HepG2 (cell line): ENCODE data around the gene RAPGEF6. TPM values are rescaled to one million over a fixed set of nuclear protein-coding genes. Genes with fewer than 3 reads are reported as not detected.

Experiments
- ATAC-seq: fragments of 200-7000 bp; cut with Tn5 transposase; 3 replicates; pipeline ENCODE4 v1.9.1; 2020; ENCODE audit warnings: mild to moderate bottlenecking, moderate library complexity
- BruUV-seq: library from RNA; stranded (reverse); fragments of 400-500 nt; replicated peaks from 2 replicates; lab custom pipeline; 2021; lab: Mats Ljungman, UMichigan
- CTCF ChIA-PET: fragments of 300-600 bp; formaldehyde crosslinking; extraction: SDS; loops from one replicate; lab custom pipeline; 2021; ENCODE audit warnings: low total read pairs, inconsistent platforms, low intra/inter-chr PET ratio; lab: Yijun Ruan, JAX
- POLR2A ChIA-PET: fragments of 350-600 bp; sonication (Branson Sonifier 250); formaldehyde crosslinking; loops from one replicate; lab custom pipeline; 2020; ENCODE audit warnings: antibody characterized with exemption, inconsistent platforms; lab: Yijun Ruan, JAX
- DNase-seq: peaks from one replicate; pipeline ENCODE4 v3.0.0-alpha.2; 2015; ENCODE audit warnings: low spot score
- FAIRE-seq: peaks from 3 replicates; lab custom pipeline; 2011; peaks lifted over from hg19 to GRCh38; lab: Jason Lieb, UNC
- H2AFZ ChIP-seq: one replicate; pipeline ENCODE4 v1.6.1; 2011; ENCODE audit warnings: low read length, inconsistent platforms
- H3K27ac ChIP-seq: fragments of 300-600 bp; 3 replicates; pipeline ENCODE4 v1.8.0; 2011; ENCODE audit warnings: mixed run types, mild to moderate bottlenecking, mixed read lengths, low read length, inconsistent platforms; ENCODE audit not compliant: insufficient read depth; ENCODE audit errors: extremely low read length
- H3K27me3 ChIP-seq, 2 experiments: fragments of 200-600 bp in 1 of 2; 2 replicates in 1 of 2; 3 replicates in 1 of 2; pipeline versions ENCODE4 v1.6.0 to v1.8.0; 2011; ENCODE audit warnings: low read length in 2 of 2, mild to moderate bottlenecking in 2 of 2, moderate library complexity in 2 of 2, inconsistent platforms in 1 of 2; ENCODE audit not compliant: insufficient read depth in 2 of 2, control insufficient read depth in 1 of 2
- H3K36me3 ChIP-seq, 2 experiments: fragments of 200-600 bp in 1 of 2; replicated peaks in 1 of 2; 2 replicates in 1 of 2; 3 replicates in 1 of 2; pipeline versions ENCODE4 v1.5.1 to v1.8.0; 2011; ENCODE audit warnings: low read length in 2 of 2, inconsistent platforms in 1 of 2; ENCODE audit not compliant: insufficient read depth in 2 of 2, control insufficient read depth in 1 of 2
- H3K4me1 ChIP-seq: 2 replicates; pipeline ENCODE4 v1.5.1; 2012; ENCODE audit warnings: low read length, inconsistent platforms; ENCODE audit not compliant: insufficient read depth
- H3K4me2 ChIP-seq: 2 replicates; pipeline ENCODE4 v1.6.0; 2011; ENCODE audit warnings: low read depth, low read length, inconsistent platforms
- H3K4me3 ChIP-seq, 3 experiments: fragments of 200-600 bp in 1 of 3; sonication (generic), shearing (Covaris generic) in 1 of 3; replicated peaks in 1 of 3; 2 replicates each; pipeline ENCODE4 v1.5.1; 2011 to 2016; ENCODE audit warnings: low read length in 3 of 3, inconsistent platforms in 2 of 3, low read depth in 2 of 3, mild to moderate bottlenecking in 2 of 3, control low read depth in 1 of 3, mixed read lengths in 1 of 3; ENCODE audit not compliant: insufficient read depth in 1 of 3
- H3K79me2 ChIP-seq: one replicate; pipeline ENCODE4 v1.6.1; 2011; ENCODE audit warnings: low read length, inconsistent platforms; ENCODE audit not compliant: insufficient read depth
- H3K9ac ChIP-seq: 2 replicates; pipeline ENCODE4 v1.6.0; 2011; ENCODE audit warnings: mild to moderate bottlenecking, low read depth, low read length, inconsistent platforms; ENCODE audit not compliant: insufficient read depth
- H3K9me3 ChIP-seq: 2 replicates; pipeline ENCODE4 v1.5.1; 2012; ENCODE audit warnings: mild to moderate bottlenecking, low read length
- H4K20me1 ChIP-seq: 2 replicates; pipeline ENCODE4 v1.6.0; 2011; ENCODE audit warnings: inconsistent platforms, mild to moderate bottlenecking, low read length, moderate library complexity; ENCODE audit not compliant: insufficient read depth
- CAMTA2 ChIP-seq: sonication (generic); formaldehyde crosslinking; IDR thresholded peaks from 2 replicates; pipeline ENCODE4 v1.4.0; 2020; ENCODE audit warnings: mild to moderate bottlenecking, missing genetic modification reagents, borderline replicate concordance
- NPAS2 ChIP-seq: sonication (generic); formaldehyde crosslinking; IDR thresholded peaks from 2 replicates; pipeline ENCODE4 v1.8.0; 2022; ENCODE audit warnings: mild to moderate bottlenecking, missing genetic modification reagents, borderline replicate concordance
- POGZ ChIP-seq: sonication (generic); formaldehyde crosslinking; IDR thresholded peaks from 2 replicates; pipeline ENCODE4 v1.4.0; 2020; ENCODE audit warnings: mild to moderate bottlenecking, missing genetic modification reagents
- SRSF1 ChIP-seq: fragments of 200-400 bp; formaldehyde crosslinking; optimal IDR thresholded peaks from 2 replicates; pipeline ENCODE3; 2017; ENCODE audit warnings: mild to moderate bottlenecking, low read depth, low read length, moderate library complexity
- SSRP1 ChIP-seq: IDR thresholded peaks from 2 replicates; pipeline ENCODE4 v1.6.1; 2016; ENCODE audit warnings: control low read depth
- TEAD3 ChIP-seq: optimal IDR thresholded peaks from 2 replicates; pipeline ENCODE3; 2016; ENCODE audit warnings: borderline replicate concordance
- THAP11 ChIP-seq: IDR thresholded peaks from 2 replicates; pipeline ENCODE4 v1.6.1; 2016; ENCODE audit warnings: missing biosample characterization, missing genetic modification reagents
- ZBTB8A ChIP-seq: sonication (generic); formaldehyde crosslinking; IDR thresholded peaks from 2 replicates; pipeline ENCODE4 v1.4.0; 2020; ENCODE audit warnings: mild to moderate bottlenecking, low read depth, missing genetic modification reagents, borderline replicate concordance
- ZNF30 ChIP-seq: sonication (generic); formaldehyde crosslinking; IDR thresholded peaks from 2 replicates; pipeline ENCODE4 v1.5.0; 2020; ENCODE audit warnings: mild to moderate bottlenecking, missing genetic modification reagents
- ZNF670 ChIP-seq: sonication (generic); formaldehyde crosslinking; IDR thresholded peaks from 2 replicates; pipeline ENCODE4 v1.8.0; 2022; ENCODE audit warnings: mild to moderate bottlenecking, missing genetic modification reagents, borderline replicate concordance
- WGBS: methylation state at CpG from one replicate; pipeline ENCODE4 v1.1.6; 2017; ENCODE audit warnings: low lambda C conversion rate; 5-methylcytosine and 5-hydroxymethylcytosine counted together
- in situ Hi-C: cut with HindIII; loops from 2 replicates; pipeline ENCODE4 v1.10.0; 2017; ENCODE audit warnings: low pct_unique_long_range_greater_than_20kb; ENCODE audit not compliant: extremely low pct_ligation_motif_present
- intact Hi-C: fragments of 100-400 bp; cut with micrococcal nuclease; formaldehyde crosslinking; loops from one replicate; pipeline ENCODE4 v1.10.0; 2022; ENCODE audit not compliant: unreplicated experiment
- polyA plus RNA-seq, 8 experiments: library from polyadenylated mRNA; depleted of rRNA in 3 of 8; stranded (reverse) in 7 of 8; unstranded in 1 of 8; fragments of >200 nt; fragmentation: Illumina TruSeq in 4 of 8; extraction: Trizol in 4 of 8; gene quantifications; 2 replicates each; pipeline versions ENCODE4 v1.2.1 to v1.2.3, GENCODE V29; 2011 to 2016; ENCODE audit warnings: low read depth in 4 of 8, missing spikeins in 1 of 8, mixed read lengths in 1 of 8; ENCODE audit not compliant: insufficient read depth in 1 of 8
- total RNA-seq, 5 experiments: library from RNA; depleted of rRNA; stranded (reverse); fragments of >200 nt; fragmentation: Illumina TruSeq; extraction: Trizol; gene quantifications; 2 replicates each; pipeline ENCODE4 v1.2.3, GENCODE V29; 2016; ENCODE audit warnings: low read depth in 1 of 5
- TF ChIP-seq, protein P1 (sequence below): IDR thresholded peaks from 2 replicates; pipeline ENCODE4 v1.6.1; 2012; ENCODE audit warnings: inconsistent platforms

The RAPGEF6 gene
- total and polyA plus RNA-seq, 2 of the 13 experiments (the other 11 are each of a cell fraction or from before 2014, with no cell fraction given): 7.7 to 24.6 TPM

- FAIRE-seq: no peak
- ChIA-PET POLR2A (no interaction called here), CTCF (no interaction called here)
- Histone ChIP-seq H3K27ac (no peak overlapping the region), H3K9ac (no peak overlapping the region), H3K36me3 (peaks cover 2 to 45% of the 10 kb centered on the region in 2 experiments; a peak in 3 of 5 replicates), H2AFZ (no peak overlapping the region), H3K79me2 (no peaks in the 10 kb centered on the region), H3K4me1 (no peaks in the 10 kb centered on the region), H4K20me1 (no peaks in the 10 kb centered on the region), H3K4me2 (no peak overlapping the region), H3K9me3 (no peaks in the 10 kb centered on the region), H3K27me3 (no peaks in the 10 kb centered on the region), H3K4me3 (no peak overlapping the region)
- 97% methylated on average over 1 of the region's 1 CpG for WGBS
- in situ Hi-C loops: no loop called here
- ATAC-seq: no peak
- TF ChIP-seq THAP11 (CRISPR knock-in tag) (no peak), POGZ (CRISPR knock-in tag) (no peak), TEAD3 (CRISPR knock-in tag) (no peak), ZNF30 (CRISPR knock-in tag) (no peak)
- no TSS peak for BruUV-seq
- DNase-seq: no peak
- intact Hi-C loops: no loop called here
Observed at GRCh38 chr5:131463656-131464055, 171.4 kb downstream of the RAPGEF6 start.

DNA sequence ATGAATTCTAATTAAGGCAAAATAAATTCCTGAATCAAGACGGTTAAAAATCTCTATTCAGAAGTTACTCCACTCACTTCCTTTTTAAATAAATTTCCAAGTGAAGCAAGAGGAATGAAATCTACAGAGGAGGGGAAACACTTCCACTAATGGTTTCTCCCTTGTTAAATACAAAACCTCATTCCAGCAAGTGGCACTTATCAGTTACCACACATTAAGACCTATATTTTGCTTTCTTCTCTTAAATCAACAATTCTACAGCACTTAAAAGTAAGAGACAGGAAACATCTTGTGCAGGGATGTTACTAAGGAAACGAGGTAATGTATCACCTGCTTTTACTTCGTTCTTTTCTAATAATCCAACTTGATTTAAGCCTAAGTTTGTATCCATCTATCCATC lies 172.6 kb downstream of the RAPGEF6 start:
- H4K20me1 ChIP-seq: no peaks in the 10 kb centered on the region
- no peaks in the 10 kb centered on the region for H3K4me1 ChIP-seq
- CTCF ChIA-PET: no interaction called here
- no peak overlapping the region for H3K9ac ChIP-seq
- no peak overlapping the region for H2AFZ ChIP-seq
- FAIRE-seq (no peak), ATAC-seq (no peak), DNase-seq (no peak)
- no peak overlapping the region for H3K4me2 ChIP-seq
- no peaks in the 10 kb centered on the region for H3K79me2 ChIP-seq
- POLR2A ChIA-PET: no interaction called here
- H3K27me3 ChIP-seq: no peaks in the 10 kb centered on the region
- intact Hi-C loops: no loop called here
- in situ Hi-C loops: no loop called here
- no peak overlapping the region for H3K4me3 ChIP-seq
- no TSS peak for BruUV-seq
- WGBS: 96% methylated on average over 3 of the region's 3 CpGs
- H3K36me3 ChIP-seq: peaks cover 2 to 38% of the 10 kb centered on the region in 2 experiments; a peak in 4 of 5 replicates
- no peak overlapping the region for H3K27ac ChIP-seq
- no peaks in the 10 kb centered on the region for H3K9me3 ChIP-seq
- TF ChIP-seq, protein P1, sequence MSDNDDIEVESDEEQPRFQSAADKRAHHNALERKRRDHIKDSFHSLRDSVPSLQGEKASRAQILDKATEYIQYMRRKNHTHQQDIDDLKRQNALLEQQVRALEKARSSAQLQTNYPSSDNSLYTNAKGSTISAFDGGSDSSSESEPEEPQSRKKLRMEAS: no peak
- TF ChIP-seq ZBTB8A (no peak), CAMTA2 (CRISPR knock-in tag) (no peak), SRSF1 (no peak), SSRP1 (CRISPR knock-in tag) (no peak), NPAS2 (no peak), ZNF670 (CRISPR knock-in tag) (no peak)
